ENCODE results near the gene GPR26.
"Not testable (repeated sequence)": the region's sequence is repeated elsewhere in the genome, so short reads cannot be mapped to it uniquely, and the experiment has no call there.

Gene GPR26

GRCh38 chr10:123718544-123719060 lies 52.4 kb downstream of the GPR26 start:
- no peak for DNase-seq

GRCh38 chr10:123720536-123720935 lies 54.4 kb downstream of the GPR26 start:
- no peak for DNase-seq

DNA sequence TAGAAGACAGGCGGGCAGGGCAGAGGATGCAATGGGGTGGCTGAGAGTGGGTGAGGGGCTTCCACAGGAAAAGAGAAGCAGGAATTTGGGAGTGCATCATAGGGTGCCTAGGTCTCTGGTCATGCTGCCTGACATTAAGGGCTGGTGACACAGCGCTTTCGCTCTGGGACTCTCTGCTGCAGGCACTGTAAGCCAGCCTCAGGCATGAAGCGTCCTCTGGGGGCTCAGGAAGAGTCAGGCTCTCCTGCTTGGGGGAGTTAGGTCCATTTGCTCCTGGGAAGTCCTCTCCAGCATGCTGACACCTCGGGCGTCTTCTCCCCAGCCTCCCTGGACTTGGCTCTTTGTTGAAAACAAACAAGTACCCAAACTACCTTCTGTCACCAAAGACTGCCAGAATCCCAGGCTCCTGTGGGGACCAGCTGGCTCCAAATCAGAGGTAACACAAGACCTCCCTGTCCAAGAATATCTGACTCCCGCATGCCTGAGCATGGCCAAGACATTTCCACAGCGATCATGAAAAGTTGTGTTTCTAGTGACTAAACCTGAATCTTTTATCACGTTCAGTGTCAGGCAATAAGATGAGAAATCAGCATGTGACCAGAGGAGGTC lies 55.4 kb downstream of the GPR26 start:
- DNase-seq: no peak

- no peak for DNase-seq
Observed at GRCh38 chr10:123722351-123722750, 56.2 kb downstream of the GPR26 start.

DNA sequence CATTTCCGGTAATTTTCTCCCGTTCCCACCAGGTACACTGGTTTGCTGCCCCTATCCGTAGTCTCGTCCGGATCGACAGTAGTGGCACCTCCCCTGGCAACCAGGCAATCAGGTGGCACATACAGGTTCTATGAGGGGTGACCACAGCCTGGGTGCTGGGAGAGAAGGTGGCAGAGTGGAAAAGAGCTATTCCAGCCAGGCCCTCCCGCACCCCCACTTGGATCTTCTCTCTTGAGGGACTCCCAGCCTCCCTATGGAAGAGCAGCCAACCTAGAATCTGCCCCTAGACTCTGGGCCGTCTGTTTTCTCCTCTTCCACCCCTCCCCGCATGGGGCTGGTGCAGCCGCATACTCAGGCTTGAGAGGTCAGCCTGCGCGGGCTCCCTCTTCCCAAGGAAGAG lies 58.6 kb downstream of the GPR26 start:
- DNase-seq: no peak

- no peak for DNase-seq
Observed at GRCh38 chr10:123726381-123726780, 60.2 kb downstream of the GPR26 start.

DNA sequence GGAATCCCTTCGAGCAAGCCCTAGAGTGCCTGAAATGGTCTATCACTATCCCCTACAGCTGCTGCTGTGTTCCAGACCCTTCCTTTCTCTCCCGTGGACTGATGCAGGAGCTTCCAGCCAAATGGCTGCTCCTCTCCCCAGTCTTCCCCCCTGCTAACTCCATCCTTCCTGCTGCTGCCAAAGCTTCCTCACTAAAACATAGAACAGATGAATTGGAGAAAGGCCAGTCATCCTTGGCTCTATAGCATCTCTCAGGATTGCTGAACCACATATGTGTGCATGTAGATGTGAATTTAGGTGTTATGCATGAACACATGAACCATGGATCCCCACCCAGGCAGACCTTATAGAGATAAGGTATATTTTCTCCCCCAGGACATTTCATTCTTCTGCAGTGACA lies 60.7 kb downstream of the GPR26 start:
- no peak for DNase-seq

DNA sequence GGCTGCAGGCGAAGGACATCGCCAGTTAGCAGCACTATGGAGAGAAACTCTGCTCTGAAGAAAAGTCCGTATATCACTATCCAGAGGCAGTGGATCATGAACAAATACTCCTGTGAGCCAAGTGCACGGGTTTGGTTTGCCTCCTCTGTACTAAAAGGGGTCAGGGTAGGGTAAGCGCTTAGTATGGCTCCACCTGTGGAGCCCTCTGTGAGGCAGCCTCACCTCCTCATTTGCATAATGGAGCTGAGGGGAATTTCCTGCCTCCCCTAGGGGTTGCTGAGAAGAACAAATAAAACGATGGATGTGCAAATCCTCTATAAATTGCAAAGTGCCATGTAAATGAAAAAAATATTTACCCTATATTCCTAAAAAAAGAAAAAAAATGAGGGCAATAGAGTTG lies 63.4 kb downstream of the GPR26 start:
- no peak for DNase-seq

DNA sequence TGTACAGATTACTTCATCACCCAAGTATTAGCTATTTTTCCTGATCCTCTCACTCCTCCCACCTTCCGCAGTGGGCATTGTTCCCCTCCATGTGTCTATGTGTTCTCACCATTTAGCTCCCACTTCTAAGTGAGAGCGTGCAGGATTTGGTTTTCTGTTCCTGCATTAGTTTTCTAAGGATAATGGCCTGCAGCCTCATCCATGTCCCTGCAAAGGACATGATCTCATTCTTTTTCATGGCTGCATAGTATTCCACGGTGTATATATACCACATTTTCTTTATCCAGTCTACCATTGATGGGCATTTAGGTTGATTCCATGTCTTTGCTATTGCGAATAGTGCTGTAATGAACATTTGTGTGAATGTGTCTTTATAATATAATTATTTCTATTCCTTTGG lies 70.8 kb downstream of the GPR26 start:
- DNase-seq: not testable (repeated sequence)

DNA sequence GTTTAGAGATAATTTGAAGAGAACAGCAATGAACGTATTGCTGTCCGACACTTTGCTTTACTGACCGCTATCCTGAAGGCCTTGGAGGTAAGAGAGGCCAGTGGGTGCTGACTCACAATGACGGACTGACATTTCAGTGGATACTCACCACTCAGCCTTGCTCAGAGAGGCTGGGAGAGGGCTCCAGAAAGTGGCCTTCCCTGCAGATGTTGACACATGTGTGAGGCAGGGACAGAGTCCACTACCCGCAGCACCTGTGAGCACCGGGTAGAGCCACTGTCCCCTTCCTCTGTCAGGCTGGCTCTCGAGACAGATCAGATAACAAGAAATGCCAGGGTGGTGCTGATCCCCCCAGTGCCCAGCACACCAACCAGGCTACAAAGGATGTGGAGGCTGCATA lies 75.0 kb downstream of the GPR26 start:
- DNase-seq: no peak

DNA sequence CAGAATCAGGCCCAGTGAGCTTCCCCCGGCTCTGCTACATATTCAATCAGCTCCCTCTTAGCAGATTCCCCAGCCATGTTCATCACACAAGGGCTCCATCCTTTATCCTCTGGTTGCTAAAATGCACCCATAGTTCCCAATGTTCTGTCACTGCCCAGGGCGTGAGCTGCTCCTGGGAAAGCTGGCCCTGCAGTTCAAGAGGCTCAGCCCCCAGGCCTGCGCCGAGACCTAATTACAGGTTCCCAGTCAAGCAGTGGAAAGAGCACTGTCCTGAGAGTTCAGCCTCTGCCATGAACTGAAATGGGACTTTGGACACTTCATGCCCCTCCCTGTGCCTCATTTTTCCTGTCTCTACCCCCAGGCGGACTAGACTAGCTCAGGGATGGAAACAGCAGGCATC lies 75.6 kb downstream of the GPR26 start:
- DNase-seq: no peak

DNA sequence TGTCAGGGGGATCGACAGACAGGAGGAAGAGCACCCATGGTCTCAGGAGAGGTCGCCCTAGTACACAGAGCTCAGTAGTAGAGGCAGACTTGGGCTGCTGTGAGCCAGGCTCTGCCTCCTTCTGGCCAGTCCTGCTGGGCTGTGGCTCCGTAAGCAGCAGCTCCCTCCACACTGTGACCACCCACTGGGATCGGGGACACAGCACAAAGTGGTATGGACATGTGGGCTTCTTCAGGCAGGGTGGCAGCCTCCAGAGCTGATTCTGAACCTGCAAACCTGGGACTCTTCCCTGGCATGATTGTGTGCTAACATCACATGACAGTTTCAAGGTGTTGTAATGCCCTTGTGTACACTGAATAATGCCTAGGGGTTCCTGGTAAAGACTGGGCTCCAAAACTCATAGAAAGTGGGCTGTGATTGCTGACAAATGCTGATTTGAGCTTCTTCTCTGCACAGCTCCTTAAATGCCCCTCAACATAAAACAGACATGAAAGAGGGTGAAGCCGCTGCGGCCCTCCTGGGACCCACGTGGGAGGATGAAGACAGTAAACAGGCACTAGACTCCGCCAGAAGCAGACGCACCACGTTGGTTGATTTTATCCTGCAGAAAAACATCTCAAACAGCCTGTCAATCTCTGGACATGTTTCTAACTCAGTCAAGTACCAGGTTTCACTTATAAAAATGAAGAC lies 76.7 kb downstream of the GPR26 start:
- no peak for DNase-seq

DNA sequence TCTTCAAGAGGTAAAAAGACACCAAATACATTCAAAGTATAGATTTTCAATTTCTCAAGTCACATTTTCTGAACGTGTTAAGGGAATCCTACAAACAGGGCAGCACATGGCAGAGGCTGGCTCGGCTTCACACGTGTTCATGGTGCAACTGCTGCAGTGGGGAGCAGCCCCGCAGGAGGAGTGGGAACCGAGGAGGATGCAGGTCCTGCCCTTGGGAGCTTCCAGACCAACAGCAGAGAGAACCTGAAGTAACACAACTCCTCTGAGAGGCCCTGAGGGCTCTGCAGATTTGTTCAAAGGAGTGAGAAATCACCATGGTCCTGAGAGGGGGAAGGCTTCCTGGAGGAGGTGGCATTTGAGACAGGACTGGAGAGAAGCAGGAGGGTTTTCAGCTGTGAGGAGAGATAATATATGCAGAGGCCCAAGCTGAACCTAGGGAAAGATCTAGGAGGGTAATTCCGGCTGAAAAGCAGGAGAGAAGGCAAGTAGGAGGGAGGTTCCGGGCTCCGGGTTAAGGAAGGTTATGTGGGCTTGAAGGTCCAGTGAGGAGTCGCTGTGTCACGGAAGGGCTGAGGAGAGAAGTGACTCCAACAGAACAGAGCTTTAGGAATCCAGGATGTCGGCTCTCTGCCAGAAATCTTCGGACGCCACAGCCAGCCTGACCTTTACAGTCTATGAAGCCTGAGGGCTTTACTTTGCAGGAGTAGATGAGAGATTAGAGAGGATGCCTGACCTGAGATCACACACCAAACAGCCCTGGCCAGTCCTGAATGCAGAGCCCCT lies 77.5 kb downstream of the GPR26 start:
- DNase-seq: no peak

DNA sequence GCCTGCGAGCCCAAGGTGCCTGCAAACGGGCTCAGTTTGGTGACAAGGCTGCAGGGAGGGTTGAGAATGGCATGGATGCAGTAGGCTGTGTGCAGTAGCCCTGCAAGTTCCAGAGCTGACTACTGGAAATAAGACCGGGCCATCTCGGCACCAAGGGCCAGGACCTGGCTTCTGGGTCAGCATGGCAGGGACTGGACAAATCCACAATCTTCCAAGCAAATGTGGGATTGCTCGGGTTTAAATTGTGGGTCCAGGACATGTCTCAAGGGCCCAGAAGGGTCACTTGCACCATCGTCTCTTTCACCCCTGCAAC lies 78.0 kb downstream of the GPR26 start:
- no peak for DNase-seq

All from activated CD4-positive, alpha-beta T cell treated with anti-CD3 and anti-CD28 coated beads, Interleukin-2, amount 50 U/mL, for 16 hours (primary cell).